Liver (tissue), 9 donors: ENCODE results near the gene LRP4. TPM values are rescaled to one million over a fixed set of nuclear protein-coding genes. Genes with fewer than 3 reads are reported as not detected.

Source experiments
- DNase-seq: peaks from one replicate; pipeline ENCODE4 v3.0.0-alpha.2; 2017; ENCODE audit warnings: low spot score
- H3K27ac ChIP-seq, 2 donors: one replicate each; pipeline ENCODE4 v1.7.0; 2013; ENCODE audit warnings: inconsistent platforms in 2 of 2, low read length in 2 of 2, control low read depth in 1 of 2, low read depth in 1 of 2, mild to moderate bottlenecking in 1 of 2
- H3K27me3 ChIP-seq, 4 donors: one replicate each; pipeline versions ENCODE4 v1.6.1 to v1.7.0; 2013; ENCODE audit warnings: low read length in 3 of 4, inconsistent platforms in 1 of 4, mild to moderate bottlenecking in 1 of 4, moderate library complexity in 1 of 4; ENCODE audit not compliant: control insufficient read depth in 4 of 4, insufficient read depth in 4 of 4
- H3K36me3 ChIP-seq, 4 donors: one replicate each; pipeline versions ENCODE4 v1.6.1 to v1.7.0; 2013; ENCODE audit warnings: low read length in 3 of 4, mild to moderate bottlenecking in 3 of 4, low read depth in 1 of 4, moderate library complexity in 1 of 4; ENCODE audit not compliant: control insufficient read depth in 4 of 4, insufficient read depth in 3 of 4
- H3K4me1 ChIP-seq, 4 donors: one replicate each; pipeline versions ENCODE4 v1.6.1 to v1.7.0; 2013; ENCODE audit warnings: low read length in 3 of 4, mild to moderate bottlenecking in 3 of 4, moderate library complexity in 1 of 4; ENCODE audit not compliant: control insufficient read depth in 4 of 4, insufficient read depth in 4 of 4
- H3K4me3 ChIP-seq, 3 donors: one replicate each; pipeline versions ENCODE4 v1.6.1 to v1.7.0; 2013; ENCODE audit warnings: low read length in 3 of 3, control low read depth in 1 of 3, low read depth in 1 of 3, mild to moderate bottlenecking in 1 of 3
- H3K9ac ChIP-seq, 2 donors: one replicate each; pipeline ENCODE4 v1.7.0; 2013; ENCODE audit warnings: low read length in 2 of 2, mild to moderate bottlenecking in 2 of 2, moderate library complexity in 2 of 2, control low read depth in 1 of 2, low read depth in 1 of 2
- H3K9me3 ChIP-seq, 4 donors: one replicate each; pipeline versions ENCODE4 v1.6.1 to v1.7.0; 2013; ENCODE audit warnings: low read length in 3 of 4; ENCODE audit not compliant: control insufficient read depth in 4 of 4
- CTCF ChIP-seq: fragments of 150-350 bp; IDR thresholded peaks from 2 replicates; pipeline ENCODE4 v1.5.1; 2017; ENCODE audit warnings: improper control_type of control experiment, low read depth, low read length; ENCODE audit not compliant: missing input control
- EGR1 ChIP-seq, 2 donors: IDR thresholded peaks; 2 replicates each; pipeline ENCODE4 v1.6.1; 2016 to 2018; ENCODE audit warnings: antibody characterized with exemption in 2 of 2, low read depth in 2 of 2
- FOXA1 ChIP-seq: IDR thresholded peaks from 2 replicates; pipeline ENCODE4 v1.6.1; 2016; ENCODE audit warnings: antibody characterized with exemption
- FOXA2 ChIP-seq: IDR thresholded peaks from 2 replicates; pipeline ENCODE4 v1.6.1; 2016; ENCODE audit warnings: antibody characterized with exemption
- GABPA ChIP-seq, 2 donors: IDR thresholded peaks in 1 of 2; conservative IDR thresholded peaks in 1 of 2; 2 replicates each; pipeline ENCODE4 v1.6.1; 2016; ENCODE audit warnings: antibody characterized with exemption in 2 of 2, mild to moderate bottlenecking in 1 of 2, moderate library complexity in 1 of 2
- HNF4A ChIP-seq, 2 donors: conservative IDR thresholded peaks; 2 replicates each; pipeline ENCODE4 v1.6.1; 2016; ENCODE audit warnings: antibody characterized with exemption in 2 of 2, mild to moderate bottlenecking in 2 of 2
- HNF4G ChIP-seq: IDR thresholded peaks from 2 replicates; pipeline ENCODE4 v1.6.1; 2016; ENCODE audit warnings: antibody characterized with exemption
- JUND ChIP-seq, 2 donors: IDR thresholded peaks; 2 replicates each; pipeline ENCODE4 v1.6.1; 2016; ENCODE audit warnings: antibody characterized with exemption in 2 of 2
- RAD21 ChIP-seq, 2 donors: IDR thresholded peaks; 2 replicates each; pipeline ENCODE4 v1.6.1; 2016; ENCODE audit warnings: antibody characterized with exemption in 2 of 2, mild to moderate bottlenecking in 2 of 2
- REST ChIP-seq: IDR thresholded peaks from 2 replicates; pipeline ENCODE4 v1.6.1; 2016; ENCODE audit warnings: antibody characterized with exemption, mild to moderate bottlenecking
- RXRA ChIP-seq, 2 donors: IDR thresholded peaks; 2 replicates each; pipeline ENCODE4 v1.6.1; 2017 to 2018; ENCODE audit warnings: antibody characterized with exemption in 2 of 2, mild to moderate bottlenecking in 1 of 2
- SP1 ChIP-seq: IDR thresholded peaks from 2 replicates; pipeline ENCODE4 v1.6.1; 2018; ENCODE audit warnings: antibody characterized with exemption, mild to moderate bottlenecking
- WGBS: extraction: QIAGEN DNeasy Blood & Tissue Kit; methylation state at CpG from one replicate; pipeline ENCODE4 v1.1.7; 2013; 5-methylcytosine and 5-hydroxymethylcytosine counted together
- polyA plus RNA-seq, 2 donors: library from polyadenylated mRNA; stranded (reverse) in 1 of 2; unstranded in 1 of 2; fragments of 200-250 nt in 1 of 2; fragments of >200 nt in 1 of 2; fragmentation: Nextera tagmentation in 1 of 2; extraction: Ambion mirVana in 1 of 2; gene quantifications; one replicate each; pipeline versions ENCODE4 v1.2.1 to v1.2.3, GENCODE V29; 2013 to 2015
- total RNA-seq, 2 donors: library from RNA; depleted of rRNA; stranded (reverse); fragments of >200 nt; gene quantifications; one replicate each; pipeline ENCODE4 v1.2.3, GENCODE V29; 2014
- donor health status: healthy.
- donor health status: healthy.
- donor health status: healthy.
- donor health status: healthy.
- donor health status: healthy.

Gene LRP4
- total and polyA plus RNA-seq, 4 donors: 0.50 to 3.1 (median 0.90) TPM

DNA sequence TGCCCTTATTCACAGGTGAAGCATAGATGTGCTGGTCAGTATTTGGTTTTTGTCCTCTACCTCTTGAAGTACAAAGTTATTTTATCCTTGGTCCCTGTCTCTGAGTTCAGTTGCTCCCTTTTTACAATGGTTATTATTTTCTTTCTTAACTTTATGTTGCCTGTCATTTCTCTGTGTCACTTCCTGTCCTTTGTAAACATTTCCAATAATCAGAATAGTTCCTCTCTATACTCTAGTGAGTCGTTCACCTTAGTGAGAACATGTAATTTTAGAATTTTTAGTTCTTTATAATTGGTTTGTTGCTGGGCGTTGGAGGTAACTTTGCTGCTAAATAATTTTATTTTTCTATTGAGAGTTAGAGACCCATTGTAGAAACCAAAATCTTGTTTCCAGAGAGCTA, 34.2 kb upstream of the LRP4 start:
- Histone ChIP-seq H3K9ac (no peak overlapping the region), H3K9me3 (no peaks in the 10 kb centered on the region), H3K27ac (no peak overlapping the region), H3K27me3 (no peaks in the 10 kb centered on the region), H3K4me1 (peaks cover 0 to 5% (median 3%) of the 10 kb centered on the region in 4 donors), H3K36me3 (no peaks in the 10 kb centered on the region), H3K4me3 (no peak overlapping the region)
- TF ChIP-seq CTCF (no peak), EGR1 (IDR thresholded peaks at IDR 0.05; ENCODE audit: low read depth in 2 of 2) (no peak), HNF4G (no peak), RXRA (IDR thresholded peaks at IDR 0.05) (no peak), SP1 (no peak)
- DNase-seq: no peak
- 75% methylated on average over 2 of the region's 2 CpGs for WGBS

DNA sequence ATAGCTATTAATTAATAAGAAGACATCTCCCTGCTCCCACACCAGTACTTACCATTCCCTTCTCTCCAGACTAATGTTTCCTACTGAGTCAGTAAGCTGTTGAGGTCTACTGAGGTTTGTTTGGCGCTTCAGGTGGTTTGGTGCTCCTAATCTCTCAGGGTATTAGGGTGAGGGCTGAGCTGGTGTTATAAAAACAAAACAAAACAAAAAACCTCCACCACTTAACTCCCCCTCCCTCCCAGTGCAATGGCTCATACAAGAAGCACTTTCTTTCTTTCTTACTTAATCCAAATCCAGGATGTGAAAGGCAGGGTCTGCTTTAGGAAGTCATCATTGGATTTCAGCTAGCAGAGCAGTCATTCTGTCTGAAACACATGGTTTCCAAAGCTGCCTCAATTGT, 33.5 kb upstream of the LRP4 start:
- H3K27me3 ChIP-seq: no peaks in the 10 kb centered on the region
- 95% methylated on average over 1 of the region's 1 CpG for WGBS
- H3K36me3 ChIP-seq: no peaks in the 10 kb centered on the region
- no peak for DNase-seq
- H3K4me1 ChIP-seq: peaks cover 0 to 11% (median 6%) of the 10 kb centered on the region in 4 donors
- no peak overlapping the region for H3K4me3 ChIP-seq
- no peak overlapping the region for H3K27ac ChIP-seq
- no peak overlapping the region for H3K9ac ChIP-seq
- no peak for TF ChIP-seq SP1
- no peak for TF ChIP-seq HNF4A (conservative IDR thresholded peaks at IDR 0.05)
- TF ChIP-seq JUND (IDR thresholded peaks at IDR 0.05): no peak
- no peak for TF ChIP-seq GABPA (IDR thresholded peaks at IDR 0.05 in 1 of 2, conservative IDR thresholded peaks at IDR 0.05 in 1 of 2)
- no peak for TF ChIP-seq HNF4G
- TF ChIP-seq FOXA1: no peak
- no peaks in the 10 kb centered on the region for H3K9me3 ChIP-seq

DNA sequence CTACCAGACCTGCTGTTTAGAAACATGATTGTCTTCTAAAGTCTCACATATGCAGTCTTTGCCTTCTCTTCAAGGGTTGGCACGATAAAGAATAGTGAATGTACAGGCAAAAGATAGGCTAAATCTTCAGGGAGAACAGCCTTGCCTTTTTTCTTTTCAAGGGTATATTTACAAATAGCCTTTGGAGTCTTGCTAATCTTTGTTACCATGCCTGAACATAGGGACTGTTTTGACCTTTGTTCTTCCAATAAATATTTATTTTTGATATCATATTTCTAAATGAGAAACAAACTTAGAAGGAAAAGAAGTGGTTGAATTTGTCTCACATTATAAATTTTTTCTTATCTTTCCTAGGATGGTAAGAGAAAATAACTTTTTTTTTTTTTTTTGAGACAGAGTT, 30.9 kb upstream of the LRP4 start:
- no peak for TF ChIP-seq JUND (IDR thresholded peaks at IDR 0.05)
- no peaks in the 10 kb centered on the region for H3K36me3 ChIP-seq
- DNase-seq: no peak
- no peak overlapping the region for H3K4me3 ChIP-seq
- peaks cover 0 to 11% (median 6%) of the 10 kb centered on the region in 4 donors for H3K4me1 ChIP-seq
- no peaks in the 10 kb centered on the region for H3K27me3 ChIP-seq
- WGBS: 88% methylated on average over 1 of the region's 1 CpG
- no peak overlapping the region for H3K9ac ChIP-seq
- no peaks in the 10 kb centered on the region for H3K9me3 ChIP-seq
- H3K27ac ChIP-seq: no peak overlapping the region

GRCh38 chr11:46948378-46949131, 30.2 kb upstream of the LRP4 start:
- Histone ChIP-seq H3K36me3 (no peaks in the 10 kb centered on the region), H3K27ac (no peak overlapping the region), H3K9ac (no peak overlapping the region), H3K4me1 (peaks cover 0 to 11% (median 6%) of the 10 kb centered on the region in 4 donors), H3K9me3 (no peaks in the 10 kb centered on the region), H3K27me3 (no peaks in the 10 kb centered on the region), H3K4me3 (no peak overlapping the region)
- DNase-seq: no peak
- 90% methylated on average over 4 of the region's 4 CpGs for WGBS
- TF ChIP-seq HNF4A (conservative IDR thresholded peaks at IDR 0.05) (no peak), REST (no peak), RAD21 (IDR thresholded peaks at IDR 0.05) (no peak), FOXA2 (no peak), EGR1 (IDR thresholded peaks at IDR 0.05; ENCODE audit: low read depth in 2 of 2) (no peak), JUND (IDR thresholded peaks at IDR 0.05) (no peak)
